ENCODE results near the gene TRIM49. TPM values are rescaled to one million over a fixed set of nuclear protein-coding genes. Genes with fewer than 3 reads are reported as not detected.
"Not testable (repeated sequence)": the region's sequence is repeated elsewhere in the genome, so short reads cannot be mapped to it uniquely, and the experiment has no call there.

TRIM49 gene, protein sequence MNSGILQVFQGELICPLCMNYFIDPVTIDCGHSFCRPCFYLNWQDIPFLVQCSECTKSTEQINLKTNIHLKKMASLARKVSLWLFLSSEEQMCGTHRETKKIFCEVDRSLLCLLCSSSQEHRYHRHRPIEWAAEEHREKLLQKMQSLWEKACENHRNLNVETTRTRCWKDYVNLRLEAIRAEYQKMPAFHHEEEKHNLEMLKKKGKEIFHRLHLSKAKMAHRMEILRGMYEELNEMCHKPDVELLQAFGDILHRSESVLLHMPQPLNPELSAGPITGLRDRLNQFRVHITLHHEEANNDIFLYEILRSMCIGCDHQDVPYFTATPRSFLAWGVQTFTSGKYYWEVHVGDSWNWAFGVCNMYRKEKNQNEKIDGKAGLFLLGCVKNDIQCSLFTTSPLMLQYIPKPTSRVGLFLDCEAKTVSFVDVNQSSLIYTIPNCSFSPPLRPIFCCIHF
- total RNA-seq (2014; rRNA removed; shearing (Covaris generic)) = not detected in 2 replicates

DNA sequence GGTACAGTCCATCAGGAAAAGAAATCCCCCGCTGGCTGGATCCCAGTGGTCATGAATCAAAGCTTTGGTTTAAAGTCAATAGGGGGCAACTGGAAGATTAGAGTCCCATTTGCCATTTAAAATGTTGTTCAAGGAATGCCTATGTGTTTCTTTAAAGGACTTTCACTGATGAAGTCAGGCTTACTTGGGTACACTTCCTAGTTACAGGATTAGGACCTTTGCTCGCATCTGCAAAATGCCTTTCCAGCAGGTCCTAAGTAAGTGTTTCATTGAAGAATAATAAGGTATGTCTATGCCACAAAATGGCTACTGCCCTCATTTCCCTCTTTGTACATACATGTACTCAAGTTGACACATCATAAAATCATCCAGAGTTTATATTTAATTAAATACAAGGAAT, at the start of gene TRIM49:
Gene TRIM49 (minus strand): TSS at position 101 of the 400 bp plus-strand sequence. CDS start 4,106 bp downstream, outside the sequence.
- DNase-seq (ENCODE audit: low read depth) = not testable (repeated sequence)

DNA sequence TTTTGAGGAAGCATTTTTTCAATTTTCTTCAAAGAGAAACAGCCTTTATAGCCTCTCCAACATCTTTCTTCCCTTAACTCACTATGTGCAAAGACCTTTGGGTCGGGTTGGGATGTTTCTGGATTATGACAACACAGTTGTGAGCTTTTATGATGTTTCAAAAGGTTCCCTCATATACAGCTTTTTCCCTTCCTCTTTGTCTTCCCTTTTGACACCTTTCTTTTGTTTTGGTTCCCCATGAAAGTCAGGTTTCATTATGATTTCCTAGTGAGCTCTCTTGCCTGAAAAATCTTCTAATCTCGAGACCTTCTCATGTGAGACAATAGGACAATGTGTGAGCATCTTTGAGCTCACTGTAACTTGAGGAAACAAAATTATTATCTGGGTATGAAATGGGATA, 18.3 kb upstream of the TRIM49 start:
- not testable (repeated sequence) for DNase-seq (ENCODE audit: low read depth)

DNA sequence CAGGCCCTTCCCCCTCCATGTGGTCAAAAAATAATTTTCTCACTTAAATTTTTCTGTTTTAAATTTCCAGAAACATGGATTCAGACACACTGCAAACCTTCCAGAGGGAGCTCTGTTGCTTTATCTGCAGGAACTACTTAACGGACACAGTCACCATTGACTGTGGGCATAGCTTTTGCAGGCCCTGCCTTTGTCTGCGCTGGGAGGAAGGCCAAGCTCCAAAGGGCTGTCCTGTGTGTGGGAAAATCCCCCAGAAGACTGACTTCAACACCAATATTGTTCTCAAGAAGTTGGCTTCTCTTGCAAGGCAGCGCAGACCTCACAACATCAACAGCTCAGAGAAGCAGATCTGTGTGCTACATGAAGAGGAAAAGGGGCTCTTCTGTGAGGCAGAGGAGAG, 11.6 kb upstream of the TRIM49 start:
- DNase-seq (ENCODE audit: low read depth) = not testable (repeated sequence)

DNA sequence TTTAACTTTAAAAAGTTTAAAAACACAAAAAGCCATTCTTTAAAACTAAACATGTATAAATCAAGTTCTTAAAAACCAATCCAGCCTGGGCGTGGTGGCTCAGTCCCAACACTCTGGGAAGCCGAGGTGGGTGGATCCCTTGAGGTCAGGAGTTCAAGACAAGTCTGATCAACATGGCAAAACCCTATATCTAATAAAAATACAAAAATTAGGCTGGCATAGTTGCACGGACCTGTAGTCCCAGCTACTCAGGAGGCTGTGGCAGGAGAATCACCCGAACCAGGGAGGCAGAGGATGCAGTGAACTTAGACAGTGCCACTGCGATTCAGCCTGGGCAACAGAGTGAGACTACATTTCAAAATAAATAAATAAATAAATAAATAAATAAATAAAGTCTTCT, 5.2 kb upstream of the TRIM49 start:
- DNase-seq (ENCODE audit: low read depth) = not testable (repeated sequence)

DNA sequence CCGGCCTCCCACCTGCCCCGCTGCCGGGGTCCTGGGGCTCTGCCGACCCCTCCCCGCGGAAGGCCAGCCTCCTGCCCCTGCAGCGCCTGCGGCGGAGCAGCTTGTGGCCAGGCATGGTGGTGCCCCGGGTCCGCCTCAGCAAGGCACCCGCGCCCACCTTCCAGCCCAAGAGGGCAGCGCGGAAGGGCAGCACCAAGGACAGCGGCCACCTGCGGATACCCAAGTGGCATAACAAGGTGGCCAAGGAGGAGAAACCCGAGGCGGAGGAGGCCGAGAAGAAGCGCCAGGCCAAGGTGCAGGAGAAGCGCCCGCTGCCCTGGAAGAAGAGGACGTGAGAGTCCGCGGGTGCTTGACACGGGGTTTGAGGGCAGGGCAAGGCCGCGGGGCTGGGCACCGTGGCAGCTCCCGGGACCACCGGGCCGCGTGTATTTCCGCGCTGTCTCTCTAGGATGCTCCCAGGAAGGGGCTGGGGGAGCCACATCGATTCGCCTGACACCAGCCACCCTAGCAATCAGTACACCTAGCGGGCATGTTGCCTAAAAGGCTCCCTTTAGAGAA, 20.8 kb downstream of the TRIM49 start:
- not testable (repeated sequence) for DNase-seq (ENCODE audit: low read depth)

DNA sequence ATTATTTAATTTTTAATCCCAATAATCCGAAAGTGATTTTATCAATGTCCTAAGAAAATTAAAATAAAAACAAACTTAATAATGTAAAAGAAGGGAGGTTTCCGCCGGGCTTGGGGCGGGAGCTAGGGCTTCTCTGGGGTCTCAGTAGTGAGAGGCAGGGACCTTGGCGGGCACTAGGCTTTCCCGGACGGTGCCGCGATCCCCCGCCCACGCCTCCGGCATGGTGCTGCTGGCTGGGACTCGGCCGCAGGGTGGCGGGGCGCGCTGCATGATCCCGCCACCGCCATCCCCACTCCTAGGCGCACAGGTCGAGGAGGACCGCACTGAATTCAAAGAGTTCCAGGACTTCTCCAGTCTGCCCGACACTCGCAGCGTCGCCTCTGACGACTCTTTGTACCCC, 22.6 kb downstream of the TRIM49 start:
- DNase-seq (ENCODE audit: low read depth) = not testable (repeated sequence)

DNA sequence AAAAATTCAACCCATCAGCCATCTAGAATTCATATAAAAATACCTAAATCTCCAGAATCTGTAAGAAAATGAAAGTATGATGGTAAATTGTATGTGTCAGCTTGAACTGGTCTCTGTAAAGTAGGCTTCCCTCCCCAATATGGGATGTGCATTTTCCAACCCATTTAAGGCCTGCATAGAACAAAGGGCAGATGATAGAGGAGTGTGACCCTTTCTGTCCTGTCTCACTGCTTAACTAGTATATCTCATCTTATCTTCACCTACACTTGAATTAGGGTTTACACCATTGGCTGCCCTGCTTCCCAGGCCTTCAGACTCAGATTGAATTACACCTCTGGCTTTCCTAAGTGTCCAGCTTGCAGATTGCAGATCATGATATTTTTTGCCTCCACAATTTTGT, 57.6 kb downstream of the TRIM49 start:
- not testable (repeated sequence) for DNase-seq (ENCODE audit: low read depth)

Other genes with a start within 250 kb of the TRIM49 start
- not detected in 2 replicates for gene TRIM77, start 98.3 kb downstream of the TRIM49 start, total RNA-seq (2014; rRNA removed; shearing (Covaris generic))
- not detected in 2 replicates for gene TRIM64B, start 69.9 kb upstream of the TRIM49 start, total RNA-seq (2014; rRNA removed; shearing (Covaris generic))
- gene TRIM49D1, start 113.7 kb upstream of the TRIM49 start, total RNA-seq (2014; rRNA removed; shearing (Covaris generic)) = not detected in 2 replicates
- gene TRIM49D2, start 115.5 kb upstream of the TRIM49 start, total RNA-seq (2014; rRNA removed; shearing (Covaris generic)) = not detected in 2 replicates
- not detected in 2 replicates for gene TRIM64, start 157.5 kb upstream of the TRIM49 start, total RNA-seq (2014; rRNA removed; shearing (Covaris generic))
- gene TRIM49C, start 222.5 kb upstream of the TRIM49 start, total RNA-seq (2014; rRNA removed; shearing (Covaris generic)) = not detected in 2 replicates